HG03378 (cell line): ENCODE data around the gene KLHL10.
"Not testable (repeated sequence)": the region's sequence is repeated elsewhere in the genome, so short reads cannot be mapped to it uniquely, and the experiment has no call there.

Experiments used
- ATAC-seq: cut with Tn5 transposase; IDR thresholded peaks from one replicate; pipeline ENCODE4 v1.9.1; 2021; ENCODE audit warnings: mild to moderate bottlenecking, moderate library complexity; ENCODE audit not compliant: unreplicated experiment

KLHL10 gene

DNA sequence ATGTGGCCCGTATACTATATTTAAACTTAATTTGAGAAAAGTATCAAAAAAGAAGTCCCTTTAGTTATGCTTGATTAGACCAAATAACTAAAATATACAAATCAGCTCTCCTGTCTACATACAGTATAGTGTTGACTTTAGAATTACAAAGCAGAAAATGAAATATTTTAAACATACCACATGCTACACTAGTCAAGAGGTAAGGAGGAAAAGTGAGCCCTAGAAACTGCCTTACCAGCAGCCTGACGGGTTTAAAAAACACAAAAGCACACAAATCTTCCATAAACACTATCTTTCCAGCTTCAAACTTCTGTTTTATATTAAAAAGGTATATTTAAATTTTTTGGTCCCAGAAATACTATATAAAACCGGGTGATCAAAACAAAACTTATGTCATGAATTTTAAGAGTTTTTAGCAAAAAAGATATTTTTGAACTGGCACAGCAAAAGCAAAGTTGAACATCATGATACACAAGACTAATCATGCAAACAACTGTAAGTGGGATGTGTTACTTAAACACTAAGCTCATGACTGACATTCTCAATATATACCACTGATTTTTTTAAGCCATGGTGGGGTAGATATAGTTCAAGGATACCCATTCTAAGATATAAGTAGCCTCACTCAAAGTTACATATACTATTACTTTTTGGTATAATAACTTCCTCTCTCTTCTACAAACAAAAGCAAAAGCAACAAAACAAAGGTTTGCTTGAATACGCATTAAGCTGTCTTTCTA, 11.8 kb downstream of the KLHL10 start:
- no peak for ATAC-seq

DNA sequence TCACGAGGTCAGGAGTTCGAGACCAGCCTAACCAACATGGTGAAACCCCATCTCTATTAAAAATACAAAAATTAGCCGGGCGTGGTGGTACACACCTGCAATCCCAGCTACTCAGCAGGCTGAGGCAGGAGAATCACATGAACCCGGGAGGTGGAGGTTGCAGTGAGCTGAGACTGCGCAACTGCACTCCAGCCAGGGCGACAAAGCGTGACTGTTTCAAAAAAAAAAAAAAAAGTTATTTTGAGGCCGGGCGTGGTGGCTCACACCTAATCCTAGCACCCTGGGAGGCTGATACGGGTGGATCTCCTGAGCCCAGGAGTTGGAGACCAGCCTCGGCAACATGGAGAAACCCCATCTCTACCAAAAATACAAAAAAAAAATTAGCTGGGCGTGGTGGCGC, 13.8 kb downstream of the KLHL10 start:
- ATAC-seq: not testable (repeated sequence)

DNA sequence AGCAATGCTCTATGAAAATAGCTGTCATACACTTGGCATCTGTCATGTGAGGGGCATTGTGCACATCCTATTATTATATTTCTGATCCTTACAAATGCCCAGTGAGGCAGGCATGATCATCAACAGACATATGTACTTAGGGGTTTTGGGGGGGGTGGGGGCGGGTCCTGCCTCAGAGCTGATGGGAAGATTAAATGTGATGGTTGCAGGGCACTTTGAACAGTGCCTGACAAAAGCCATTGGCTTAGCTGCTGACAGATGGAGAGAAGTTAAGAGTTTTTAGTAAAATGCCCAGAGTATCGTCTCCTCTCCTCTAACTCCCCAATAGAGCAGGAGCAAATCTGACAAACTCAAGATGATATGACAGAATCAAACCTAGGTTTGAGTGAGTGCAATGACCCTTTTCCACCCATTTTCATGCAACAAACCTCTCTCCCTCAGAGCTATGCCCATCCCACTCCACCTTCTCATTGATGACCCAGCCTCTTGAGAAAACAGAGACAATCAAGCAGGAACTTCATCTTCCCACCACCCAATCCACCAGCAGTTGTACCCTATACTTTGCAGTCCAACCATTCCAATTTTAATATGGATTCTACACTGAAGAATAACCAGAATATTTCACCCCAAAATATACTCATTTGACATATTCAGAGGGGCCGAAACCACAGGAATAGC, 22.8 kb downstream of the KLHL10 start:
- ATAC-seq: no peak

DNA sequence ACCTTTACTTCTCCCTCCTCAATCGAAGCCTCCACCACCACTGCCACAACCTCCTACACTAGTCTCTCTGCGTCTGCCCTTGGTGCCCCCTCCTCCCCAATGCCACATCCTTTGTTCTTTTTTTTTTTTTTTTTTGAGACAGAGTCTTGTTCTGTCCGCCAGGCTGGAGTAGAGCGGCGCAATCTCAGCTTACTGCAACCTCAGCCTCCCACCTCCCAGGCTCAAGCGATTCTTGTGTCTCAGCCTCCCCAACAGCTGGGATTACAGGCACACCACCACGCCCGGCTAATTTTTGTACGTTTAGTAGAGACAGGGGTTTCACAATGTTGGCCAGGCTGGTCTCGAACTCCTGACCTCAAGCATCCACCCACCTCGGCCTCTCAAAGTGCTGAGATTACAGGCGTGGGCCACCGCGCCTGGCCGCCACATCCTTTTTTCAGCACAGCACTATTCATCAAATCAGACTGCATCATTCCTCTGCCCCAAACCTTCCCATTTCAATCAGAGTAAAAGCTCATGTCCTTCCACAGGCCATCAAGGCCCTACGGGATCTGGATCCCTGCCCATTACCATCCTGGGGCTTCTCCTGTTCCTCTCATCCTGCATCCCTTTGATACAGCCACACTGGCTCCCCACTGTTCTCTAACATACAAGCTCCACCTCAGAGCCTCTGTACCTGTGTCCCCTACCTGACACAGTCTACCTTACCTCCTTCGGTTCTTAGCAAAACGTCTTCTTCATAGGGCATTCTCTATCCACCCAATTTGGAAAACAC, 25.6 kb downstream of the KLHL10 start:
- no peak for ATAC-seq

DNA sequence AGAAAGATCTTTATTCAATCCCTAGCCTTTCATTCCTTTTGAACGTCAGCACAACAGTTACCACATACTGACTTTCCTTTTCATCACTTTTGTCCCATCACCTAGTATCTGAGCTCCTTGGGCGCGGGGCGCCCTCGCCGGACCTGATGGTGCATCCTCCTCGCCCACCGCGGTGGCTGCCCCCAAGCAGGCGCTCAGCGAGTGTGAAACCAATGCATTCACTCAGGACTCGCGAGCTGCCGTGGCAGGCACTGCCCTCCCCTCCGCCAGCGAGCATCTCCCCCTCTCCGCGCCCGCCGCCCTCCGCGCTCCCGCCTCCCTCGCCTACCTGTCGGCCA, 26.8 kb downstream of the KLHL10 start:
- ATAC-seq: no peak

DNA sequence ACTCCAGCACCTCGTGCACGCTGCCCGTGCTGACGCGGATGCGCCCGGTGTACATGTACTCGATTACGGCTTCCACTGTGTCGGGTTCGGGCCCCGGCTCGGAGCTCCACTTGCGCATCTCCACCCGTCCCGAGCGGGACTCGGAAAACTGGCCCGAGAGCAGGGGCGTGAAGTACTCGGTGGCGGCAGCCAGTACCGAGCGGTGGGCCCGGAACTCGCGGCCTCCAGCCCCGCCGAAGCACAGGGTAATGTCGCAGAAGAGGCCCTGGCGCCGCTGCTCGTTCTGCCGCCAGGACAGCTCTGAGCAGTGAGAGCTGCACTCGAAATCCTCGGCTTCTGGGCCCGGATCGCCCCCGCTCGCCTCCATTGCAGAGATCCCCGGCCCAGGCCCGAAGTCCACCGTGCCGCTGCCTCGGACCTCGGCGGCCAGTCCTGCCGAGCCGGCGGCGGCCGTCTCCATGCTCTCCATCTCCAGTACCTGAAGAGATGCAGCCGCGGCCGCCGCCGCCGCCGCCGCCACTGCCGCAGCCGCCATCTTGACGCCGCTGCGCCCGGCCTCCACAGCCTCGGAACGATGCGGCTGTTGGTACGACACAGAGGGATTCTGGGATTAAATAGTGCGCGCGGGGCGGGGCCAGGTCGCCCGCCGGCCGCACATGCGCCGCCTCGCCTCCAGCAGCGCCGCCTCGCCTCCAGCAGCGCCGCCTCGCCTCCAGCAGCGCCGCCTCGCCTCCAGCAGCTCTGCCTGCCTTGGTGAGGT, 27.4 kb downstream of the KLHL10 start, which contains the start of gene KLHL11:
Gene KLHL11 (minus strand): TSS at position 588 of the 760 bp plus-strand sequence. CDS start 53 bp downstream, at position 535.
- peak; percentile 72 for ATAC-seq

DNA sequence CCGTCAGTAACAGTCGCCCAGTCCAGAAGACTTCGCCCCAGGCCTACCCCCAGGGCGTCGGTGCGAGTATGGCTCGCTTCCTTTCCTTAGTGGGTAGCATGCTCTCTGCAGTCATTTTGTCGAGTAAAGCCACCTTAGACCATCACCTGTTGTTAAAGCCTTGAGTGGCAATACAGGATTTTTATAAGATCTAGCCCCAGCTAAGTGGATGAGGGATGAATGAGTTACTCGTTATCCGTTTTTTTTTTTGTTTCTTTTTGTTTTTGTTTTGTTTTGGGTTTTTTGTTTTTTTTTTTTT, 27.9 kb downstream of the KLHL10 start:
- ATAC-seq: no peak

DNA sequence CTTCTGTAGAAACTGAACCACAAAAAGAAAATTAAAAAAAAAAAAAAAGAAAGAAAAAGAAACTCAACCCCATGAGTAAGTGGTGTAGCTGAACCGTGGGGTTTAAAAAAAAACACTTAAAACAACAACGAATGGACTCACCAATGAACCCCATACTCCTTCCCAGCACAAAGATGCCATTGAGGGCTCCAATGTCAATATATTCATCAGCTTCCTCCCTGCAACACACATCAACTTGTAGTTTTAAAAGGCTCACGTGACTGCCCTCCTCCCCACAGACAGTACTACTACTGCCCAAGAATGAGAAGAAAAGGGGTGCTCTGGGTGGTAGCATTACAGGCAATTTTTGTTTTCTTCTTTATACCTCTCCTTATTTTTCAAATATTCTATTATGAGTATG, 30.9 kb downstream of the KLHL10 start:
- ATAC-seq: no peak

DNA sequence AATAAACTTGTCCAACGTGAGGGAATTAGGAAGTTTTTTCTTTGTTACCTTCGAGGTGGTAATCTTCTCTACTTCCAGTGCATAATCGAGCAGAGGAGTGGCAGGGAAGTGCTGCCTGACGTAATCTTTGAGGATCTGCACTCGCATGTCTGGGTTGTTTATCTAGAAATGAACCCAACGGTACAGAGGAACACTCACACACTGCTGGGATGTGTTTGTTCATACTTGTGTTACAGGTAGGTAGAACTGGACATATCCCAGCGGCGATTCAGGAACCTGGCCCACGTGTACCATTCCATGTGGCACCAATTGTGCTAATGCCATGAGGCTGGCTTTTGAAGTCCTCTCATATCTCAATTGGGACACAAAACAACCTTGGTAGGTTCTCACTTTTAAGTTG, 31.8 kb downstream of the KLHL10 start:
- ATAC-seq: no peak

DNA sequence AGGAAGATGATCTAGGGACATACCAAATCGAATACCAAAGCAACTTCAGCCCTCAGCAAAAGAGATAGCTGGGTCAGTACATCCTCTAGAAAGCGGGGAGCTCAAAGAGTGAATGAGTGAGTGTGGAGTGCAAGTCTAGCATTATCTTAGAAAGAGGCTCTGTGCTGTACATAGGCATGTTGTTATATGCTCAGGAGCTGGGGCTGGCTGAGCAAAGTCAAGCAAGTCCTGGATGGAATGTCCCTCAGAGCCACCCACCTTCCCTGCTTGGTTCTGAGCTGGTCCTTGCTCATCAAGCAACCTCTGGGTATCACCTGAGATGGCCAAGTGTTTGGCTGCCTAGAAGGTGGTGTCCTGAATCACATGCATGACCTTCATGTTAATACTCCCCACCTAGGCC, 32.5 kb downstream of the KLHL10 start:
- ATAC-seq: no peak

DNA sequence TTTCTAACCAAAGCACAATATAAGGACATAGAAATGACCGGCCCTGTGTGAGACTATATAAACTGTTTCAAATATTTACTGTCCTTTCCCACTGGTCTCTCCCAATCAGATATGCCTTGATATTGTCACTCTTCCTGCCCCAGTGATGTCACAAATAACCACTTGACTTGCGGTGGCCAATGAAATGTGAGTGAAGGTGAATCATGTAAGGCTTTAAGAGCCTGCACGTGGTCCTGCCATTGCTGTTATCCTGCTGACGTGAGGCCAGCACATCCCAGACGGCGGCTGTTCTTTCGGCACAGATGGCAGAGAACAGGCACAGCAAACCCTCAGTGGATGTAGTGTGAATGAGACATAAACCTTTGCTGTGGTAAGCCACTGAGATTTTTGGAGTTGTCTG, 33.0 kb downstream of the KLHL10 start:
- ATAC-seq: no peak

DNA sequence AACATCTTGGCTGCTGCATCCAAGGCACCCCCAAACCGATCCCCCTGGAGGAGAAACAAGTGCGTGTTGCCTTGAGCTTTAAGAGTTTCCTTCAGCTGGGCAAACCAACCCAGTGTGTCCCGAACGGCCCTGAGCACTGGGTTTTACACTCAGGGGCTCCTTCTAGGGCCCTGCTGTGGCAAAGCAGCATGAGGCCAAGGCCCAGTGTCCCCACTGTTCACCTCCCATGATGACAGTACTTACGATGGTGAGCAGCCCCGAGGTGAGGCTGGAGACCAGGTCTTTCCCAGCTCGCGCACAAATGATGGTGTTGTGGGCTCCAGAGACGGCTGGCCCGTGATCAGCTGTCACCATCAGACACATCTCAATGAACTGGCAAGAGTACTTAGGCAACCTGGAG, 34.2 kb downstream of the KLHL10 start:
- no peak for ATAC-seq

DNA sequence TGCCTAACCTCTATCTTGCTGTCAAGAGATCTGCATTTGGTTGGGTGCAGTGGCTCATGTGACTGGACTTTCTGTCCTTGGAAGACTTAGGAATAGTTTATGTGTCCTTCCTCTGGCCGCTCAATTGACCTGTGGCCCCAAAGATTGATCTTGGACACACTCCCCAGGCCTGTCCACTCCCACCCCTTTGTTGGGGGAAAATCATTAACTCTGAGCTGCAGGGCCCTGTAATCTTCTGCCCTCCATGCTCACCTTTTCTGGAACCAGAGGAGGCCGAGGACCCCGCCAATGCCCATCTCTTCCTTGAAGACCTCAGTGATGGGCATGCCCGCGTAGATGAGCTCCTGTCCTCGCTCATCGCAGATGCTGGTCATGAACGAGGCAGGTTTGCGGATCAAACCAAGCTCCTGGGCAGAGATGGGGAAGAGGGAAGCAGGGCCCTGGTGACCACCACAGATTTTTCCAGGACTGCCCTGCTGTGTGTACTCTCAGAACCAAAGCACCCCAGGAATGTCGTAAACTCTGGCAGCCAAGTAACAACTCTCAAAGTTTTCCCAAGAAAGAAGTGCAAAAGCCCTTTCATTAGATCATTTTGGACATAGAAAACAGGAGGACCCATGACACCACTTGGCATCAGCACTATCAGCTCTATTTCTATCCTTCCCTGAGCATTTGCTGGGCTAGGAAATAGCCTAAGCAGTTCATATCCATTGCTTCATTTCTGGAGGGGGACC, 36.1 kb downstream of the KLHL10 start:
- ATAC-seq: no peak

DNA sequence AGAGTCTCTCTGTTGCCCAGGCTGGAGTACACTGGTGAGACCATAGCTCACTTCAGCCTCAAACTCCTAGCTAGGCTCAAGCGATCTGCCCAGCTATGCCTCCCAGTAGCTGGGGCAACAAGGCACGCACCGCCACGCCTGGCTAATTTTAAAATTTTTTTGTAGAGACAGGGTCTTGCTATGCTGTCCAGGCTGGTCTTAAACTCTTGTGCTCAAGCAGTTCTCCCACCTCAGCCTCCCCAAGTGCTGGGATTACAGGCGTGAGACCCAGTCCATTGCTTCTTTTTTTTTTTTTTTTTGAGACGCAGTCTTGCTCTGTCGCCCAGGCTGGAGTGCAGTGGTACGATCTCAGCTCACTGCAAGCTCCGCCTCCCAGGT, 36.7 kb downstream of the KLHL10 start:
- not testable (repeated sequence) for ATAC-seq

DNA sequence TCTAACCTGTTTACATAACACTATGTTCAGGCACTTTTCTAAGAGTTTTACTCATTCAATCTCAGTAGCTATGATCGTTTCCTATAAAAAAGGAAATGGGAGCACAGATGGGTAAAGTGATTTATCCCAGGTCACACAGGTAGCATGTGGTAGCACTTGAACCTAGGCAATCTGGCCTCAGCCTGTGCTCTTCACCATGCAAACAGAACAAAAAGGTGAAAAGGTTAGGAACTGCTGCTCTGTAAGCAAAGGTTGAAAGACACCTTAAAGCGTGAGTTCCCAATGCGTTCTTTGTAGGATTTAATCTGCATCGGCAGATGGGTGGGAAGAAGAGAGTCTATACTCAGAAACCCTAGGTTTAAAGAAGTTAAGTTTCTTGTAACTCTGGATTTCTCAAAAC, 42.5 kb downstream of the KLHL10 start:
- ATAC-seq: no peak

DNA sequence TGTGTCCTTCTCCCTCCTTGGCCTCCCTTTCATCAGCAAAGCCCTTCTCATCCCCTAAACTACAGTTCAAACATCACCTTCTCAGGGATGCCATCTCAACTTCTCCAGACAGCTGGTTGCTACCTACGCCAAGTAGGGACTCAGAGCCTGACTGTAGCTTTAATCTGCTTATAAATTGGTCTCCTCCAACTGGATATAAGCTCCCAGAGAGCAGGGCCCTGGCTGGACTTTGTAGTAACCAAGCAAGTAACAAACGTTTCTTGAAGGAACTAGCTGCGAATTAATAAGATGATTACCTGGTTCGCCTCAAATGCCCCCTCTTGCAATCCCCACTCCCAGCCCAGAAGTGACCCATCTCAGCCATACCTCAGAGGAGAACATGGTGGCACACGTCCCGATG, 45.1 kb downstream of the KLHL10 start:
- no peak for ATAC-seq

DNA sequence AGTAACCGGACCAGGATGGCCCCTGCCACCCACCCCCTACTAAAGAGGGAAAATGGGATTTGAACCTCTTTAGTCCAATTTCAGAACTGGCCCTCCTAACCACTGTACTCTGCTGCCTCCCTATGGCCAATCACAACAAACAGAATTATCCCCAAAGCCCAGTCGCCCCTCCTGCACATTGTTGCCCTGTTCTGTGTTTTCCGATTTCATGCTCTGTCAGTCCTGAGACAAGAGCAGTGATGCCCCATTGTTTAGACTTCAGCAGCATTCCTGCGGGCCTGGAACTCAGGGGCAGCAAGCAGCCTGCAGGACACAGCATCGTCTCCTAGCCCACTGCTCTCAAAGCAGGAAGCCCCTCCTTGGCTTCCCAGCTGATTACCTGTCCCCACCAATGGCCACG, 48.1 kb downstream of the KLHL10 start:
- no peak for ATAC-seq

DNA sequence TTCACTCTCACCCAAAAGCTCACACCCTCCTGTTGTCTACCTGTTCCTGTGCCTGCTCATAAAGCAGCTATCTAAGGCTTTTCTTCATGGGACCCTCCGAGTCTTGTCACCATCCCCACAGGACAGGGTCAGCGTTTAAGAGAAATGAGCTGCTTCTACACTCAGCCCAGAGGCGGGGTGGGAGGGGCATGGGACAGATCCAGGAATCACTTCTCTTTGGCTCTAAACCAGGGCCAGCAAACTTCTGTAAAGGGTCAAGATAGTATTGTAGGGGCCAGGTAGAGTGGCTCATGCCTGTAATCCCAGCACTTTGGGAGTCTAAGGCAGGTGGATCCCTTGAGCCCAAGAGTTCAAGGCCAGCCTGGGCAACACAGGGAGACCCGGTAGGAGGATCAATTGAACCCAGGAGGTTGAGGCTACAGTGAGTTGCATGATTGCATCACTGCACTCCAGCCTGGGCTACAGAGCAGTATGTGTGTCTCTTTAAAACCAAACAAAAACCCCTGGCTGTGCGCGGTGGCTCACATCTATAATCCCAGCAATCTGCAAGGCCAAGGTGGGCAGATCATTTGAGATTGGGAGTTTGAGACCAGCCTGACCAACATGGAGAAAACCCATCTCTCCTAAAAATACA, 50.8 kb downstream of the KLHL10 start:
- ATAC-seq: no peak

DNA sequence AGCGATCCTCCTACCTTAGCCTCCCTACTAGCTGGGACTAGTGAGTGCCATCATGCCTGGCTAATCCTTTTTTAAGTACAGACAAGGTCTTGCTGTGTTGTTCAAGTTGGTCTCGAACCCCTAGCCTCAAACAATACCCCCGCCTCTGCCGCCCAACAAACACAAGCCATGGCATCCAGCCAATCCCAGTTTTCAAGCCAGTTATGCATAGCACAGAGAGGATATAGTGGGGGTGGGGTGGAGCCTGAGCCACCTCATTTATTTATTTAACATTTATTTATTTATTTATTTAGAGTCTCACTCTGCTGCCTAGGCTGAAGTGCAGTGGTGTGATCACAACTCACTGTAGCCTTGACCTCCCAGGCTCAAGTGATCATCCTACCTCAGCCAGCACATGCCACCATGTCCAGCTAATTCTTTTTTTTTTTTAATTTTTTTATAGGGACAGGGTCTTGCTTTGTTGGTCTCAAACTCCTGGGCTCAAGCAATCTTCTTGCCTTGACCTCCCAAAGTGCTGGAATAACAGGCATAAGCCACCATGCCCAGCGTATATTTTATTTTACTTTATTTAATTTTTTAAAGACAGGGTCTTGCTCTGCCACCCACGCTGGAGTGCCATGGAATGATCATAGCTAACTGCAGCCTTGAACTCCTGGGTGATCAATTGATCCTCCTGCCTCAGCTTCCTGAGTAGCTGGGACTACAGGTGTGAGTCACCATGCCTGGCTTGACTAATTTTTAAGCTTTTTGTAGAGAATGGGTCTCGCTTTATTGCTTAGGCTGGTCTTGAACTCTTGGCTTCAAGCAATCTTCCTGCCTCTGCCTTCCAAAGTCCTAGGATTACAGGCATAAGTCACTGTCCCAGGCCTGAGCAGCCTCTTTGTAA, 53.8 kb downstream of the KLHL10 start:
- ATAC-seq: no peak
